Suprapubic skin (tissue), 4 donors: ENCODE results near the gene ENO1. TPM values are rescaled to one million over a fixed set of nuclear protein-coding genes. Genes with fewer than 3 reads are reported as not detected.
"Not testable (repeated sequence)": the region's sequence is repeated elsewhere in the genome, so short reads cannot be mapped to it uniquely, and the experiment has no call there.

Source experiments
- DNase-seq, 2 donors: peaks; one replicate each; pipeline ENCODE4 v3.0.0-alpha.2; 2019; ENCODE audit warnings: low spot score in 2 of 2
- H3K27ac ChIP-seq: fragments of 200-600 bp; sonication (generic); one replicate; pipeline ENCODE4 v1.5.1; 2019
- H3K27me3 ChIP-seq: fragments of 200-600 bp; sonication (generic); one replicate; pipeline ENCODE4 v1.5.1; 2019
- H3K36me3 ChIP-seq: fragments of 200-600 bp; sonication (generic); one replicate; pipeline ENCODE4 v1.5.1; 2019
- H3K4me1 ChIP-seq: fragments of 200-600 bp; sonication (generic); one replicate; pipeline ENCODE4 v1.5.1; 2019
- H3K4me3 ChIP-seq: fragments of 200-600 bp; sonication (generic); one replicate; pipeline ENCODE4 v1.5.1; 2019; ENCODE audit warnings: mild to moderate bottlenecking
- H3K9me3 ChIP-seq: fragments of 200-600 bp; sonication (generic); one replicate; pipeline ENCODE4 v1.5.1; 2019
- EP300 ChIP-seq: sonication (generic); formaldehyde crosslinking; IDR thresholded peaks from one replicate; pipeline ENCODE4 v1.6.1; 2017; ENCODE audit warnings: antibody characterized with exemption
- POLR2A ChIP-seq, 2 donors: fragments of 450-650 bp; IDR thresholded peaks; one replicate each; pipeline ENCODE4 v1.6.1; 2017; ENCODE audit warnings: antibody characterized with exemption in 2 of 2, mild to moderate bottlenecking in 2 of 2, moderate library complexity in 2 of 2
- POLR2AphosphoS5 ChIP-seq, 3 donors: sonication (generic); formaldehyde crosslinking; IDR thresholded peaks; one replicate each; pipeline ENCODE4 v1.6.1; 2017; ENCODE audit warnings: antibody characterized with exemption in 3 of 3
- whole genome bisulfite sequencing: methylation state at CpG from one replicate; pipeline ENCODE4 v1.1.5; 2018; 5-methylcytosine and 5-hydroxymethylcytosine counted together
- total RNA-seq, 4 donors: library from RNA; depleted of rRNA; stranded (reverse); fragments of >200 nt; gene quantifications; one replicate each; pipeline ENCODE4 v1.1.0, GENCODE V29; 2016
- TF ChIP-seq, protein P1 (sequence below), 2 donors: fragments of 200-600 bp in 1 of 2; fragments of 450-650 bp in 1 of 2; sonication (generic) in 1 of 2; IDR thresholded peaks; one replicate each; pipeline ENCODE4 v1.5.1; 2016 to 2019; ENCODE audit warnings: antibody characterized with exemption in 2 of 2, mild to moderate bottlenecking in 1 of 2, moderate library complexity in 1 of 2

ENO1 gene
- total RNA-seq, 4 donors from 2014 or later = 406 to 694 (median 578) TPM

DNA sequence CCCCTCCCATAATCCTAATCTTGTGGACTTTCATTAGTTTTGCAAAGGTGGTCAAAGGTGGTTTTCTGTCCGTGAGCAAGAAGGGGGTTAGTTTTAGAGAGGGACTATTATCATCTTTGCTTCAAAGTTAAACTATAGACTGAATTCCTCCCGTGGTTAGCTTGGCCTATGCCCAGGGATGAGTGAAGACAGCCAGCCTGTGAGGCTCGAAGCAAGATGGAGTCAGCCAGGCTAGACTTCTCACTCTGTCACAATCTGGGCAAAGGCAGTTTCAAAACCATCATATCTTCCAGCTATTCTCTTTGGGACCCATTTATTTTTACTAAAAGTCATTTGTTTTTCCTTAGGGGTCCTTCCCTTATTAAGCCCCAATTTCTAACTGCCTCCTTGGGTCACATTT, 12.9 kb upstream of the ENO1 start:
- Histone ChIP-seq H3K4me3 (no peak overlapping the region), H3K36me3 (no peaks in the 10 kb centered on the region), H3K9me3 (no peaks in the 10 kb centered on the region), H3K4me1 (peaks cover 22% of the 10 kb centered on the region), H3K27me3 (no peaks in the 10 kb centered on the region), H3K27ac (no peak overlapping the region)
- no peak for DNase-seq
- TF ChIP-seq EP300 (no peak), POLR2AphosphoS5 (IDR thresholded peaks at IDR 0.05) (no peak), POLR2A (IDR thresholded peaks at IDR 0.05) (no peak)
- TF ChIP-seq, protein P1, sequence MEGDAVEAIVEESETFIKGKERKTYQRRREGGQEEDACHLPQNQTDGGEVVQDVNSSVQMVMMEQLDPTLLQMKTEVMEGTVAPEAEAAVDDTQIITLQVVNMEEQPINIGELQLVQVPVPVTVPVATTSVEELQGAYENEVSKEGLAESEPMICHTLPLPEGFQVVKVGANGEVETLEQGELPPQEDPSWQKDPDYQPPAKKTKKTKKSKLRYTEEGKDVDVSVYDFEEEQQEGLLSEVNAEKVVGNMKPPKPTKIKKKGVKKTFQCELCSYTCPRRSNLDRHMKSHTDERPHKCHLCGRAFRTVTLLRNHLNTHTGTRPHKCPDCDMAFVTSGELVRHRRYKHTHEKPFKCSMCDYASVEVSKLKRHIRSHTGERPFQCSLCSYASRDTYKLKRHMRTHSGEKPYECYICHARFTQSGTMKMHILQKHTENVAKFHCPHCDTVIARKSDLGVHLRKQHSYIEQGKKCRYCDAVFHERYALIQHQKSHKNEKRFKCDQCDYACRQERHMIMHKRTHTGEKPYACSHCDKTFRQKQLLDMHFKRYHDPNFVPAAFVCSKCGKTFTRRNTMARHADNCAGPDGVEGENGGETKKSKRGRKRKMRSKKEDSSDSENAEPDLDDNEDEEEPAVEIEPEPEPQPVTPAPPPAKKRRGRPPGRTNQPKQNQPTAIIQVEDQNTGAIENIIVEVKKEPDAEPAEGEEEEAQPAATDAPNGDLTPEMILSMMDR (IDR thresholded peaks at IDR 0.05) = no peak
- 73% methylated on average over 3 of the region's 3 CpGs for WGBS

DNA sequence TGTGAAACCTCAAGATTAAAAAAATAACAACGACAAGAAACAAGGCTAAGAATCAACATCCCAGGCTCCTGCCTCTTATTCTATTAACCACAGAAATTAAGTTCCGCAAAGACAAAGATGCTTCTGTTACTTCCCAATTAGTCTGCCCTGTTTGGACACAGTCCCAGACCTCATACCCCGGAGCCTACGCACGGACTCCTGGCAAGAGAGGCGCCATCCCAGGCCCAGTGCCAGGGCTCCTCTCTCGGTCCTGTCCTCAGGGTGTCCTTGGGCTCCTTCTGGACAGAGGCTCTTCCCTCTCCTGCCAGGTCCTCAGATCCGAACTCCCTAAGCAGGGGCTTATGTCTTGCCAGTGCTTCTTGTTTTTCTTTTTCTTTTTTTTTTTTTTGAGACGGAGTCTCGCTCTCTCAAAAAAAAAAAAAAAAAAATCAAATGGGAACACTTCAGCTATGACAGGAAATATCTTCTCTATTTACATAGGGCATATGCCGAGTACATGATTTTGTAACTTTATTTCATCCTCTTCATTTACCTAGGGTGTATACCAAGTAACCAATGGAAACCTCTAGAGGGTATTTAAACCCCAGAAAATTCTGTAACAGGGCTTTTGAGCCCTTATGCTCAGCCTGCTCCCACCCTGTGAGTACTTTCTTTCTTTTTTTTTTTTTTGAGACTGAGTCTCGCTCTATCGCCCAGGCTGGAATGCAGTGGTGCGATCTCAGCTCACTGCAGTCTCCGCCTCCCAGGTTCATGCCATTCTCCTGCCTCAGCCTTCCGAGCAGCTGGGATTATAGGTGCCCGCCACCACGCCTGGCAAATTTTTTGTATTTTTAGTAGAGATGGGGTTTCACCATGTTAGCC, 11.7 kb upstream of the ENO1 start:
- TF ChIP-seq EP300 = no peak
- no peak for TF ChIP-seq POLR2A (IDR thresholded peaks at IDR 0.05)
- TF ChIP-seq POLR2AphosphoS5 (IDR thresholded peaks at IDR 0.05) = peak in 1 of 3 donors; percentile 58
- TF ChIP-seq, protein P1 (IDR thresholded peaks at IDR 0.05) = no peak
- H3K27me3 ChIP-seq = no peaks in the 10 kb centered on the region
- peak overlapping the region; percentile 68 for H3K27ac ChIP-seq
- WGBS = 21% methylated on average over 18 of the region's 18 CpGs
- H3K36me3 ChIP-seq = no peaks in the 10 kb centered on the region
- peaks cover 16% of the 10 kb centered on the region for H3K4me1 ChIP-seq
- peak overlapping the region; percentile 24 for H3K4me3 ChIP-seq
- DNase-seq = peak; percentile 89 to 93
- no peaks in the 10 kb centered on the region for H3K9me3 ChIP-seq

DNA sequence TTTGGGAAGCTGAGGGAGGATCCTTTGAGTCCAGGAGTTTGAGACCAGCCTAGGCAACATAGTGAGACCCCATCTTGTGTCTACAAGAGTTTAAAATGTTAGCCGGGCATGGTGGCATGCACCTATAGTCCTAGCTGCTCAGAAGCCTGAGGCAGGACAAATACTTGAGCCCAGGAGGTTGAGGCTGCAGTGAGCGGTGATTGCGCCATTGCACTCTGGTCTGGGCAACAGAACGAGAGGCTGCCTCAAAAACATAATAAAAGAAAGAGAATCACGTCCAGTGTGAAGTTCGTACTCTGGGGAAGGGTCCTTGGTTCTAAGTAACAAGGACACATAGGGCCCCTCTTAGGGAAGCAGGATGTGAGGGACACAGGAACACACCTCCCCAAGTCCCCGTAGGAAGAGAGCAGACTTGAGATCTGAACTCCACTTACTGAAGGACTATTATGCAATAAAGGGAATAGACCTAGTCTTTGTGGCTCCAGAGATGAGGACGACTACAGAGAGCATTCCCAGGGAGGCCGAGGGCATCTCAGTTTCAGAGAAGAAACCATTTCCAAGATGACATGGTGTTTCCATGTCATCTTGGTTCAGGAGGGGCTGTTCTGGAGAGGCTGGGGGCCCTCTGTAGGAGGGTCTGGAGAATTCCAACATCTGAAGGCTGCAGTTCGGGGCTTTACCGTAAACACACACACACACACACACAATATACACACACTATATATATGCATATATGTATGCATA, 10.8 kb upstream of the ENO1 start:
- Histone ChIP-seq H3K36me3 (no peaks in the 10 kb centered on the region), H3K27me3 (no peaks in the 10 kb centered on the region), H3K9me3 (no peaks in the 10 kb centered on the region), H3K4me1 (peaks cover 21% of the 10 kb centered on the region), H3K4me3 (no peak overlapping the region), H3K27ac (peak overlapping the region; percentile 68)
- no peak for DNase-seq
- WGBS = 61% methylated on average over 11 of the region's 11 CpGs
- no peak for TF ChIP-seq POLR2AphosphoS5 (IDR thresholded peaks at IDR 0.05)
- TF ChIP-seq, protein P1 (IDR thresholded peaks at IDR 0.05) = no peak
- no peak for TF ChIP-seq EP300
- TF ChIP-seq POLR2A (IDR thresholded peaks at IDR 0.05) = no peak

DNA sequence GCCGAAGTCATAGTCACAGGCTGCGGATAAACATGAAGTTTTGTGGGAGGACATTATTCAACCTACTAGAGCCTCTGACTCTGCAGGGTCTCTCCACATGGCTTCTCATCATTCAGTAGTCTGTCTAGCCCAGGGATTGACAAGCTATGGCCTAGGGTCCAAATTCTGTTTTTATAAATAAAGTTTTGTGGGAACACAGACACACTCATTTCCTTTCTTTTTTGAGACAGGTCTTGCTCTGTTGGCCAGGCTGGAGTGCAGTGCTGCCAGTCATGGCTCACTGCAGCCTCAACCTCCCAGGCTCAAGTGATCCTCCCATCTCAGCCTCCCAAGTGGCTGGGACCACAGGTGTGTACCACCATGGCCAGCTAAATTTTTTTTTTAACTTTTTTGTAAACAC, 8.1 kb upstream of the ENO1 start:
- peaks cover 23% of the 10 kb centered on the region for H3K4me1 ChIP-seq
- TF ChIP-seq POLR2A (IDR thresholded peaks at IDR 0.05) (no peak), EP300 (no peak), POLR2AphosphoS5 (IDR thresholded peaks at IDR 0.05) (no peak)
- TF ChIP-seq, protein P1 (IDR thresholded peaks at IDR 0.05) = no peak
- H3K4me3 ChIP-seq = no peak overlapping the region
- H3K27ac ChIP-seq = no peak overlapping the region
- no peaks in the 10 kb centered on the region for H3K36me3 ChIP-seq
- no peaks in the 10 kb centered on the region for H3K9me3 ChIP-seq
- no peaks in the 10 kb centered on the region for H3K27me3 ChIP-seq
- no peak for DNase-seq
- 94% methylated on average over 2 of the region's 2 CpGs for WGBS

DNA sequence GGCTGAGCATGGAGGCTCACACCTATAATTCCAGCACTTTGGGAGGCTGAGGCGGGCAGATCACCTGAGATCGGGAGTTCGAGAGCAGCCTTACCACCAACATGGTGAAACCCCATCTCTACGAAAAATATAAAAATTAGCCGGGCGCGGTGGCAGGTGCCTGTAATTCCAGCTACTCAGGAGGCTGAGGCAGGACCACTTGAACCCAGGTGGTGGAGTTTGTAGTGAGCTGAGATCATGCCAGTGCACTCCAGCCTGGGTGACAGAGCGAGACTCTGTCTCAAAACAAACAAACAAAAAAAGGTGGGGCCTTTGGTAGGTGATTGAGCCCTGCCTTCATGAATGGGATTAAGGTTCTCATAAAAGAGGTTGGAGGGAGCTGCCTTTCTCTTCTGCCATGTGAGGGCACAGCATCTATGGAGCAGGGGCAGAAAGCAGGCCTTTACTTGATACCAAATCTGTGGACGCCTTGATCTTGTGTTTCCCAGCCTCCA, 7.6 kb upstream of the ENO1 start:
- WGBS = 93% methylated on average over 9 of the region's 9 CpGs
- H3K4me1 ChIP-seq = peaks cover 23% of the 10 kb centered on the region
- not testable (repeated sequence) for H3K36me3 ChIP-seq, DNase-seq, H3K9me3 ChIP-seq, H3K27me3 ChIP-seq, H3K4me3 ChIP-seq, H3K27ac ChIP-seq

DNA sequence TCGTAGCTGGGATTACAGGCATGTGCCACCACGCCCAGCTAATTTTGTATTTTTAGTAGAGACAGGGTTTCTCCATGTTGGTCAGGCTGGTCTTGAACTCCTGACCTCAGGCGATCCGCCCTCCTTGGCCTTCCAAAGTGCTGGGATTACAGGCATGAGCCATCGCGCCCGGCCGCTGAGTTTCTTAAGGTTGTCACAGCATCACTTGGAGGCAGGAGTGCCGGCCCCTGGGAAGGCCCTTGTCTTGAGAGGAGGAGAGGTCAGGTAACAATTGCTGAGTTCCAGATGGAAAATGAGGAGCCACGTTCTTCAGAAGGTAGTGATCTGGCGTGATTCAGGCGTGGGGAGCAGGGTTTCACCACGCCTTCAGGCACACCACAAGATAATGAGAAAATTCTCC, 5.6 kb upstream of the ENO1 start:
- WGBS = 71% methylated on average over 13 of the region's 13 CpGs
- not testable (repeated sequence) for H3K4me3 ChIP-seq, H3K27me3 ChIP-seq, DNase-seq, H3K27ac ChIP-seq, H3K36me3 ChIP-seq, H3K9me3 ChIP-seq
- peaks cover 28% of the 10 kb centered on the region for H3K4me1 ChIP-seq
